ENCODE measurements around the gene SCARB1.

Gene SCARB1

GRCh38 chr12:124842073-124842749 is 21.5 kb downstream of the SCARB1 start:
- DNase-seq (ENCODE audit: low spot score) = no peak

DNA sequence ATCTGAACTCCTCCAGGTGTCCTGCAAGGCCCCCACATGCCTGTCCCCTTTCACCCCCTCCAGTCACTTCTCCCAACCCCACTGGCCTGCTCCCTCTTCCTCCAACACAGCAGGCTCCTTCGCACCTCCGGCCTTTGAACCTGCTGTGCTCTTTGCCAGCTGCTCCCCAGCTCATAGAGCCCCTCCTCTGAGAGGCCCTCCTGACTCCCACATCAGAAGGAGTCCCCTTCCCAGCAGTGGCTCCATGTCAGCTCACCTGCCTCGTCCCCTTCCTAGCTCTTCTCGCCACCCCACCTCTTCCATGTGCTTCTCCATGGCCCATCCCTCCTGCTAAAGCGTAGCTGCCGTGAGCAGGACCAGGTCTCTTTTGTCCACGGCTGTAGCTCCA is 22.1 kb downstream of the SCARB1 start:
- no peak for DNase-seq (ENCODE audit: low spot score)

- DNase-seq (ENCODE audit: low spot score) = no peak
Observed at GRCh38 chr12:124837958-124838803, 25.5 kb downstream of the SCARB1 start.

GRCh38 chr12:124837249-124837897 is 26.3 kb downstream of the SCARB1 start:
- DNase-seq (ENCODE audit: low spot score) = no peak

- no peak for DNase-seq (ENCODE audit: low spot score)
Observed at GRCh38 chr12:124836759-124837158, 26.9 kb downstream of the SCARB1 start.

- no peak for DNase-seq (ENCODE audit: low spot score)
Observed at GRCh38 chr12:124835656-124836410, 27.8 kb downstream of the SCARB1 start.

DNA sequence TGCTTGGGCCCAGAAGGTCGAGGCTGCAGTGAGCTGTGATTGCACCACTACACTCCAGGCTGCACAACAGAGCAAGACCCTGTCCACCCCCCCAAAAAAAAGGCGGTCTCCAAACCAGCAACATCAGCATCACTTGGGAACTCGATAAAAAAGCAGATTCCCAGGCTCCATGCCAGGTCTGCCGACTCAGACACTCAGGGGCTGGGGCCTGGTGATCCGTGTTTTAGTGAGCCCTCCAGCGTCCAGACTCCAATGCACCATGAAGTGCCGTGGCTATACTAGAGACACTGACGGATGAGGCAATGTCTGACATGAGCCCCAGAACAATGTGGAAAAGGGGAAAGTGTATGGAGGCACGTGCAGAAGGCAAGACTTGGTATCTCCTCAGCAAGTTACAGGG is 28.8 kb downstream of the SCARB1 start:
- no peak for DNase-seq (ENCODE audit: low spot score)

DNA sequence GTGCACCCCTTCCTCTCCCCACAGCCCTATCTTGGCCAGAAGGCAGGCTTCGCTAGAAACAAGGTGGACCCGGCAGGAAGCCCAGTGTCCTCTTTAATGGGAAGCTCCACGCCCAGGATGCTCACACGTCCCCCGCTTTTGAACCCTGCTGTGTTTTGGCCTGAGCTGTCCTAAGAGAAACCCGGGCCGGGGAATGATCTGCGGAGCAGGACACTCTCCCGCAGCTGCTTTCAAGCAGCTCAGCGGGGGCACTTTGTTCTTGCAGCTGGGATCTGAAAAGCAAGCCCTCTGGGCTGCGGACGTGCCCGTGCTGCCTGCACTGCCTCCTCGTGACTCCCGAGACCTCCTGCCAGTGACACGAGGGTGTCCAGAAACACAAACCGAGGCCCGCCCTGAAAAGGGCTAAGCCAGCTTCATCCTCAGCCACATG is 30.0 kb downstream of the SCARB1 start:
- no peak for DNase-seq (ENCODE audit: low spot score)

DNA sequence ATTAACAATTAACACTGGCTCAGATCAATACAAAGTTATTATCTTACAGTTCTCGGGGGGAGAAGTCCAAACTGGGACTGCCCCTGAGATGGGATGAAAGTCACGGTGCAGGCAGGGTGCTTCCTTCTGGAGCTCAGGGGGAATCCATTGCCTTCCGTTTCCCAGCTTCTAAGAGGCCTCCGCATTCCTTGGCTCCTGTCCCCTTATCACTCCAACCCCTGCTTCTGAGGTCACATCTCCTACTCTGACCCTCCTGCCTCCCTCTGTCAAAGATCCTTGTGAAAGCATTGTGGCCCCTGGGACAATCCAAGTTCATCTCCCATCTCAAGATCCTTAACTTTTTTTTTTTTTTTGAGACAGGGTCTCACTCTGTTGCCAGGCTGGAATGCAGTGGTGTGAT is 30.8 kb downstream of the SCARB1 start:
- no peak for DNase-seq (ENCODE audit: low spot score)

GRCh38 chr12:124831590-124831989 is 32.1 kb downstream of the SCARB1 start:
- DNase-seq (ENCODE audit: low spot score) = no peak

DNA sequence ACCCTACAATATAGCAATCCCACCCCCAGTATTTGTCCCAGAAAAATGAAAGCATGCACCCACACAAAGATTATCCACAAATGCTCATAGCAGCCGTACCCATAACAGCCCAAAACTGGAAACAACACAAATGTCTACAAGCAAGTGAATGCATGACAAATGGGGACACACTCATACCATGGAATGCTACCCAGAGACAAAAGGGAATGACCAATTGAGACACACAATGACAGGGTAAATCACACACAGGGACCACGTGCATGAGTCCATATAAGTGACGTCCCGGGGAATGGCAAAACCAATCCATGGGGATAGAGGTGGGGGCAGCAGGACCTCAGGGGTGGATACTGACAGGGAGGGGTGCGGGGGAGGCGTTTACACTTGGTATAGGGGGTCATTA is 33.4 kb downstream of the SCARB1 start:
- no peak for DNase-seq (ENCODE audit: low spot score)

- DNase-seq (ENCODE audit: low spot score) = no peak
Observed at GRCh38 chr12:124829708-124830304, 33.9 kb downstream of the SCARB1 start.

- no peak for DNase-seq (ENCODE audit: low spot score)
Observed at GRCh38 chr12:124829008-124829707, 34.5 kb downstream of the SCARB1 start.

DNA sequence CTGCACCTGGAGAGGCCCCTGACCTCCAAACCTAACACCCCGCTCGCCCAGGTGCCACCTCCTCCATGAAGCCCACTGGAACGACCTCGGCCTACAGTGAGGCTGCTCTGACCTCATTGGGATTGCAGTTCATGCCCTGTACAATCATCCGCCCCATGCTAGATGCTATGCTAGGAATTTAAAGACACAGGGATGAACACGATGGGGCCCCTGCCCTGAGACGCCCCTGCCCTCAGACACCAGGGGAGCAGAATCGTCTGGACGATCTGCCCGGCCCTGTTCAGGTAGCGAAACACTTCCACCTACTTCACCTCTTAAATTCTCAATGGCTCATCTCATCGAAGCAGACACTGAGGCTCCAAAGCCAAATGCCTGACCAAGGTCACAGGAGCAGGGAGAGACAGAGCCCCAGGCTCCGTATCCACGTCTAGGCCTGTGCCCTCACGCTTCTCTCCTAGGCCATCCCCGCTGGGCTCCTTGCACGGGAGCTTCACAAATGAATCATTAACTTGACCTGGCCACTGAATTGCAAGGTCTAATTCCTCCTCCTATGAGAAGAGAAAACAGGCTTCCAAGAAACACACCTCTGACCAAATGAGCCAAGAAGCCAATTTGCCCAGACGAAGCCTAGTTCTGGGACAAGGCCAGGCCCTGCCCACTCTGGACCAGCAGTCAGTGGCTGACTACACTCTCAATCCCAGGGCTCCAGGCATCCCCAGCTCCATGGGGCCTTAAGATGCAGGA is 35.2 kb downstream of the SCARB1 start:
- DNase-seq (ENCODE audit: low spot score) = no peak

DNA sequence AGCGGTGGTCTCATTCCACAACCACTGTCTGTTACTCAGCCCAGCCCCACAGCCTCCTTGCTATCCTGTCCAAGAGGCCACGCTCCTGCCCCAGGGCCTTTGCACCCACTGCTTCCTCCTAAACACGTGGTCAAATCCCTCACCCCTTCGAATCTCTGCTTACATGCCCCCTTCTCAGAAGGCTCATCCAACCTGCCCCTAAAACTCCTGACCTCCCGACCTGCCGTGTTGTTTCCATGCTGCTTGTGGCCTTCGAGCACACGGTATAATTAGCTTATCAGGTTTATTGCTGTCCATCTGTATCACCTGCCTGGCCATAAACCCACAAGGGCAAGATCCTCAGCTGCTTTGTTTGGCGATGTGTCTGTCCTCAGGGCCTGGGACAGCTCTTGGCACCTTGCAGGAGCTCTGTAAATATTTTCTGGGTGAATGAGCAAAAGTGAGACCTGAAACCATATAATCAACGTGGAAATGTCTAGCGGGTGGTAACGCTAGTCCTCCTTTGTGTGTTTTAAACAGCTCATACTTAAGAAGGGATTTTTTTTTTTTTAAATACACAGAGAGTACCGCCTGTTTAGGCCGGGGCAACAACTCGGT is 36.0 kb downstream of the SCARB1 start:
- DNase-seq (ENCODE audit: low spot score) = no peak

- no peak for DNase-seq (ENCODE audit: low spot score)
Observed at GRCh38 chr12:124824195-124824594, 39.5 kb downstream of the SCARB1 start.

DNA sequence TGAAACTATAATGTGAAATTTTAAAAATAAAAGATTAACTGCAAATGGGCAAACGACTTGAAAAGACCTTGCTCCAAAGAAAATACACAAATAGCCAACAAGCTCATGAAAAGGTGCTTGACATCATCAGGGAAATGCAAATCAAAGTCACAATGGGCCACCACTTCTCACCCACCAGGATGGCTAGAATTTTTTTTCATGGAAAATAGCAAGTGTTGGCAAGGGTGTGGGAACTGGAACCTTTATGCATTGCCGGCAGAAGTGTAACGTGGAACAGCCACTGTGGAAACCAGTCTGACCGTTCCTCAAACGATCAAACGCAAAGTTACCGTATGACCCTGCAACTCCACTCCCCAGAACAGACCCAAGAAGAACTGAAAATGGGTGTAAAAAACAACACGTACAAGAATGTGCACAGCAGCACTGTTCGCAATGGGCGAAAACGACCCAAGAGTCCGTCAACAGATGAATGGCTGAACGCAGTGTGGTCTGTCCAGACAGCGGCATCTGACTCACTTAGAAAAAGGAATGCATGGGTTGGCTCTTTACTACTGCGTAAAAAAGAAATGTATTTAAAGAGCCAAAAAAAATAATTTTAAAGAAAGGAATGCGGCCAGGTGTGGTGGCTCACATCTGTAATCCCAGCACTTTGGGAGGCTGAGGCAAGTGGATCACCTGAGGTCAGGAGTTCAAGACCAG is 40.2 kb downstream of the SCARB1 start:
- no peak for DNase-seq (ENCODE audit: low spot score)

DNA sequence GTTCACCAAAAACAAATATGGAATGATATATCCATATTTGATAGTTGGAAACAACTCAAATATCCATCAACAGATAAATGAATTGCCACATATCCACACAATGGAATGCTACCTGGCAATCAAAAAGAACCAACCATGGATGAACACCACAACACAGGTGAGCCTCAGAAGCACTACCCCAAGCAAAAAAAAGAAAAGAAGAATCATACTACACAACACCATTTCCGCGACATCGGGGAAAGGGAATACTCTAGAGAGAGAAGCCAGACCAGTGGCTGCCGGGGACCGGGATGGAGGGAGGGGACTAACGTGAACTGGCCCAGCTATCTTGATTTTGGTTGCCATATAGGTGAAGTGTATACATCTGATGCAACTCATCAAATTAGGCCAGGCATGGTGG is 41.4 kb downstream of the SCARB1 start:
- DNase-seq (ENCODE audit: low spot score) = no peak
